HTERT RPE-1 (cell line): Measurements from ENCODE around the gene EXT2.

Experiments
- in situ Hi-C: fragments of 300-500 bp; cut with MboI; formaldehyde crosslinking; loops from 4 replicates; pipeline ENCODE4 v1.14.3; 2020; ENCODE audit warnings: low sequenced_read_pairs

EXT2 gene

GRCh38 chr11:44263738-44264437 is 168.4 kb downstream of the EXT2 start:
- in situ Hi-C loops, result no loop called here

- in situ Hi-C loops, result no loop called here
These were observed 168.9 kb downstream of the EXT2 start for GRCh38 chr11:44264438-44264749.

- in situ Hi-C loops, result no loop called here
These were observed 169.3 kb downstream of the EXT2 start for GRCh38 chr11:44264761-44265160.

- in situ Hi-C loops, result no loop called here
These were observed 170.7 kb downstream of the EXT2 start for GRCh38 chr11:44266056-44266780.

- in situ Hi-C loops, result no loop called here
These were observed 171.7 kb downstream of the EXT2 start for GRCh38 chr11:44267006-44267749.

- in situ Hi-C loops, result no loop called here
These were observed 172.5 kb downstream of the EXT2 start for GRCh38 chr11:44267750-44268613.

GRCh38 chr11:44268614-44269080 is 173.2 kb downstream of the EXT2 start:
- in situ Hi-C loops, result no loop called here

GRCh38 chr11:44269369-44270351 is 174.2 kb downstream of the EXT2 start:
- in situ Hi-C loops, result no loop called here

GRCh38 chr11:44270403-44271273 is 175.2 kb downstream of the EXT2 start:
- in situ Hi-C loops, result no loop called here

- in situ Hi-C loops, result no loop called here
These were observed 175.8 kb downstream of the EXT2 start for GRCh38 chr11:44271286-44271685.

- in situ Hi-C loops, result no loop called here
These were observed 178.9 kb downstream of the EXT2 start for GRCh38 chr11:44274404-44274803.

GRCh38 chr11:44275241-44275640 is 179.8 kb downstream of the EXT2 start:
- in situ Hi-C loops, result no loop called here

- in situ Hi-C loops, result no loop called here
These were observed 180.6 kb downstream of the EXT2 start for GRCh38 chr11:44275961-44276550.

GRCh38 chr11:44277196-44278090 is 182.0 kb downstream of the EXT2 start:
- in situ Hi-C loops, result no loop called here

- in situ Hi-C loops, result no loop called here
These were observed 184.0 kb downstream of the EXT2 start for GRCh38 chr11:44279483-44279882.

GRCh38 chr11:44280257-44280656 is 184.8 kb downstream of the EXT2 start:
- in situ Hi-C loops, result no loop called here

- in situ Hi-C loops, result no loop called here
These were observed 185.7 kb downstream of the EXT2 start for GRCh38 chr11:44281151-44281550.
